SHP77 treated with DMSO at 0.1 percent for 48 hours (cell line): Measurements from ENCODE around the gene GALNT18.

ENCODE experiments used
- DNase-seq: peaks from one replicate; lab custom pipeline; 2025; lab: John Stamatoyannopoulos, UW

The GALNT18 gene

GRCh38 chr11:11309906-11310305, 311.9 kb downstream of the GALNT18 start:
- DNase-seq = no peak

- DNase-seq = no peak
Observed at GRCh38 chr11:11308249-11308648, 313.6 kb downstream of the GALNT18 start.

- no peak for DNase-seq
Observed at GRCh38 chr11:11306855-11307254, 314.9 kb downstream of the GALNT18 start.

GRCh38 chr11:11304550-11304949, 317.3 kb downstream of the GALNT18 start:
- DNase-seq = no peak

GRCh38 chr11:11302565-11302964, 319.2 kb downstream of the GALNT18 start:
- no peak for DNase-seq

- DNase-seq = no peak
Observed at GRCh38 chr11:11301212-11301611, 320.6 kb downstream of the GALNT18 start.

- DNase-seq = no peak
Observed at GRCh38 chr11:11297578-11297977, 324.2 kb downstream of the GALNT18 start.

GRCh38 chr11:11296434-11296833, 325.4 kb downstream of the GALNT18 start:
- no peak for DNase-seq

- no peak for DNase-seq
Observed at GRCh38 chr11:11294551-11294855, 327.3 kb downstream of the GALNT18 start.

GRCh38 chr11:11293798-11294550, 327.8 kb downstream of the GALNT18 start:
- DNase-seq = no peak

GRCh38 chr11:11292839-11293238, 329.0 kb downstream of the GALNT18 start:
- DNase-seq = no peak

- peak; percentile 39 for DNase-seq
Observed at GRCh38 chr11:11291041-11292015, 330.5 kb downstream of the GALNT18 start.

GRCh38 chr11:11290354-11290753, 331.5 kb downstream of the GALNT18 start:
- DNase-seq = no peak

GRCh38 chr11:11289669-11290068, 332.1 kb downstream of the GALNT18 start:
- no peak for DNase-seq

- DNase-seq = no peak
Observed at GRCh38 chr11:11288972-11289616, 332.7 kb downstream of the GALNT18 start.

- DNase-seq = no peak
Observed at GRCh38 chr11:11284481-11284880, 337.3 kb downstream of the GALNT18 start.

GRCh38 chr11:11281626-11282025, 340.2 kb downstream of the GALNT18 start:
- DNase-seq = no peak

GRCh38 chr11:11280826-11281225, 341.0 kb downstream of the GALNT18 start:
- no peak for DNase-seq

GRCh38 chr11:11279956-11280689, 341.7 kb downstream of the GALNT18 start:
- DNase-seq = peak; percentile 29

- DNase-seq = no peak
Observed at GRCh38 chr11:11272254-11272653, 349.6 kb downstream of the GALNT18 start.

- DNase-seq = no peak
Observed at GRCh38 chr11:11270236-11270775, 351.5 kb downstream of the GALNT18 start.

GRCh38 chr11:11268706-11269105, 353.1 kb downstream of the GALNT18 start:
- DNase-seq = no peak
